IMR-90 (cell line): Measurements from ENCODE around the gene SLC16A7. TPM values are rescaled to one million over a fixed set of nuclear protein-coding genes. Genes with fewer than 3 reads are reported as not detected.

Experiments used
- ATAC-seq: fragments of 200-7000 bp; cut with Tn5 transposase; 2 replicates; pipeline ENCODE4 v1.9.1; 2020; ENCODE audit warnings: low read depth, mild to moderate bottlenecking, moderate library complexity
- BruUV-seq: library from RNA; stranded (reverse); fragments of 400-500 nt; replicated peaks from 2 replicates; lab custom pipeline; 2021; lab: Mats Ljungman, UMichigan
- CTCF ChIA-PET: fragments of 300-600 bp; formaldehyde crosslinking; extraction: SDS; loops from one replicate; lab custom pipeline; 2021; ENCODE audit warnings: antibody characterized with exemption; lab: Yijun Ruan, JAX
- POLR2A ChIA-PET: fragments of 300-600 bp; sonication (Branson Sonifier 250); formaldehyde crosslinking; loops from one replicate; lab custom pipeline; 2022; ENCODE audit warnings: antibody characterized with exemption; ENCODE audit not compliant: unreplicated experiment; lab: Charles Lee
- DNase-seq: peaks from one replicate; pipeline ENCODE4 v3.0.0; 2013
- H2AFZ ChIP-seq: replicated peaks from 2 replicates; pipeline ENCODE3; 2013; ENCODE audit warnings: low read length, mild to moderate bottlenecking; ENCODE audit not compliant: poor library complexity
- H2AK5ac ChIP-seq: 2 replicates; pipeline ENCODE4 v1.6.1; 2013; ENCODE audit warnings: low read depth, low read length, inconsistent platforms
- H2AK9ac ChIP-seq: replicated peaks from 2 replicates; pipeline ENCODE3; 2013; ENCODE audit warnings: mild to moderate bottlenecking, low read depth, low read length, moderate library complexity; ENCODE audit not compliant: poor library complexity
- H2BK120ac ChIP-seq: 2 replicates; pipeline ENCODE4 v1.6.1; 2013; ENCODE audit warnings: low read depth, low read length, inconsistent platforms
- H2BK15ac ChIP-seq: 3 replicates; pipeline ENCODE4 v1.6.1; 2013; ENCODE audit warnings: low read depth, low read length, inconsistent platforms
- H2BK20ac ChIP-seq: 2 replicates; pipeline ENCODE4 v1.6.1; 2013; ENCODE audit warnings: low read depth, mild to moderate bottlenecking, inconsistent platforms, low read length, moderate library complexity
- H2BK5ac ChIP-seq: 2 replicates; pipeline ENCODE4 v1.6.1; 2013; ENCODE audit warnings: mild to moderate bottlenecking, low read depth, low read length, inconsistent platforms; ENCODE audit not compliant: poor library complexity, severe bottlenecking
- H3K14ac ChIP-seq: replicated peaks from 2 replicates; pipeline ENCODE4 v1.6.1; 2013; ENCODE audit warnings: low read depth, low read length, inconsistent platforms
- H3K18ac ChIP-seq: 2 replicates; pipeline ENCODE4 v1.6.1; 2013; ENCODE audit warnings: low read depth, low read length, control low read depth
- H3K23ac ChIP-seq: 2 replicates; pipeline ENCODE4 v1.6.1; 2013; ENCODE audit warnings: low read depth, low read length, inconsistent platforms
- H3K27ac ChIP-seq: 2 replicates; pipeline ENCODE4 v1.5.1; 2013; ENCODE audit warnings: mild to moderate bottlenecking, control low read depth, low read length; ENCODE audit not compliant: insufficient read depth
- H3K27me3 ChIP-seq: 2 replicates; pipeline ENCODE4 v1.6.1; 2013; ENCODE audit warnings: low read length; ENCODE audit not compliant: control insufficient read depth, insufficient read depth
- H3K36me3 ChIP-seq: 2 replicates; pipeline ENCODE4 v1.6.1; 2013; ENCODE audit warnings: low read length, mixed read lengths; ENCODE audit not compliant: control insufficient read depth, insufficient read depth
- H3K4ac ChIP-seq: 2 replicates; pipeline ENCODE4 v1.6.1; 2013; ENCODE audit warnings: low read depth, low read length, inconsistent platforms
- H3K4me1 ChIP-seq: 2 replicates; pipeline ENCODE4 v1.6.1; 2013; ENCODE audit warnings: low read length, mixed read lengths; ENCODE audit not compliant: control insufficient read depth, insufficient read depth
- H3K4me2 ChIP-seq: 2 replicates; pipeline ENCODE4 v1.6.1; 2013; ENCODE audit warnings: low read depth, mild to moderate bottlenecking, control low read depth, low read length, moderate library complexity
- H3K4me3 ChIP-seq: 2 replicates; pipeline ENCODE4 v1.5.1; 2013; ENCODE audit warnings: low read depth, mild to moderate bottlenecking, control low read depth, low read length, moderate library complexity; ENCODE audit not compliant: insufficient read depth
- H3K56ac ChIP-seq: 2 replicates; pipeline ENCODE4 v1.6.1; 2013; ENCODE audit warnings: low read length, inconsistent platforms; ENCODE audit not compliant: insufficient read depth; ENCODE audit errors: extremely low read depth
- H3K79me1 ChIP-seq, 2 experiments: 2 replicates each; pipeline ENCODE4 v1.6.1; 2013; ENCODE audit warnings: low read length in 2 of 2, inconsistent platforms in 1 of 2, low read depth in 1 of 2
- H3K9ac ChIP-seq: 2 replicates; pipeline ENCODE4 v1.6.1; 2013; ENCODE audit warnings: low read depth, low read length, control low read depth
- H3K9me1 ChIP-seq: 2 replicates; pipeline ENCODE4 v1.6.1; 2013; ENCODE audit warnings: low read length, inconsistent platforms; ENCODE audit not compliant: insufficient read depth
- H3K9me3 ChIP-seq: 2 replicates; pipeline ENCODE4 v1.6.1; 2013; ENCODE audit warnings: low read length; ENCODE audit not compliant: control insufficient read depth, insufficient read depth
- H4K20me1 ChIP-seq: 2 replicates; pipeline ENCODE4 v1.6.1; 2013; ENCODE audit warnings: low read length, inconsistent platforms; ENCODE audit not compliant: insufficient read depth
- H4K5ac ChIP-seq: 2 replicates; pipeline ENCODE4 v1.6.1; 2013; ENCODE audit warnings: mild to moderate bottlenecking, low read depth, low read length, control low read depth
- H4K8ac ChIP-seq, 2 experiments: 2 replicates each; pipeline ENCODE4 v1.6.1; 2013; ENCODE audit warnings: low read depth in 2 of 2, low read length in 2 of 2, control low read depth in 1 of 2, inconsistent platforms in 1 of 2
- H4K91ac ChIP-seq: 2 replicates; pipeline ENCODE4 v1.6.1; 2013; ENCODE audit warnings: low read depth, low read length, inconsistent platforms; ENCODE audit not compliant: insufficient read depth
- CEBPB ChIP-seq: IDR thresholded peaks from 2 replicates; pipeline ENCODE4 v1.6.1; 2012; ENCODE audit warnings: low read depth, low read length, improper control_type of control experiment
- CHD1 ChIP-seq: IDR thresholded peaks from 2 replicates; pipeline ENCODE4 v1.6.1; 2012; ENCODE audit warnings: low read depth, low read length, improper control_type of control experiment
- ELK1 ChIP-seq: fragments of 150-350 bp; IDR thresholded peaks from 2 replicates; pipeline ENCODE4 v1.6.1; 2016; ENCODE audit warnings: low read depth, mild to moderate bottlenecking, low read length, moderate library complexity, borderline replicate concordance
- FOS ChIP-seq: fragments of 150-350 bp; IDR thresholded peaks from 2 replicates; pipeline ENCODE4 v1.6.1; 2016; ENCODE audit warnings: low read depth, low read length
- MAFK ChIP-seq: IDR thresholded peaks from 2 replicates; pipeline ENCODE4 v1.6.1; 2012; ENCODE audit warnings: low read depth, low read length, improper control_type of control experiment
- RAD21 ChIP-seq: IDR thresholded peaks from 2 replicates; pipeline ENCODE4 v1.6.1; 2012; ENCODE audit warnings: low read length, improper control_type of control experiment
- RFX5 ChIP-seq: IDR thresholded peaks from 2 replicates; pipeline ENCODE4 v1.8.0; 2012; ENCODE audit warnings: low read depth, mild to moderate bottlenecking, low read length, moderate library complexity
- SMC3 ChIP-seq: fragments of 150-350 bp; IDR thresholded peaks from 2 replicates; pipeline ENCODE4 v1.6.1; 2016; ENCODE audit warnings: low read depth, mild to moderate bottlenecking, antibody characterized with exemption, low read length, moderate library complexity
- dilution Hi-C: fragments of 300-500 bp; cut with HindIII; formaldehyde crosslinking; loops from one replicate; pipeline ENCODE4 v1.14.3; 2018; ENCODE audit warnings: low sequenced_read_pairs; ENCODE audit not compliant: unreplicated experiment
- in situ Hi-C: fragments of 300-500 bp; cut with MboI; formaldehyde crosslinking; loops from 3 replicates; pipeline ENCODE4 v1.14.3; 2019; ENCODE audit warnings: low sequenced_read_pairs, inconsistent platforms, mixed read lengths
- intact Hi-C: fragments of 100-400 bp; cut with micrococcal nuclease; formaldehyde crosslinking; loops from 2 replicates; pipeline ENCODE4 v1.10.0; 2022
- polyA plus RNA-seq, 3 experiments: library from polyadenylated mRNA; depleted of rRNA; stranded (reverse); fragments of >200 nt; gene quantifications; 2 replicates each; pipeline ENCODE4 v1.2.3, GENCODE V29; 2012; ENCODE audit warnings: low replicate concordance in 1 of 3
- total RNA-seq: library from RNA; depleted of rRNA; stranded (reverse); fragments of >200 nt; gene quantifications from 2 replicates; pipeline ENCODE4 v1.2.3, GENCODE V29; 2012

SLC16A7 gene
- total and polyA plus RNA-seq, 2 of the 4 experiments (the other 2 are of a cell fraction), result 2.6 to 21.5 TPM

- CTCF ChIA-PET, result no interaction called here
- H3K4me3 ChIP-seq, result no peak overlapping the region
- H3K4me2 ChIP-seq, result no peak overlapping the region
- no peak overlapping the region for H3K14ac ChIP-seq
- POLR2A ChIA-PET, result no interaction called here
- no peak overlapping the region for H3K56ac ChIP-seq
- H3K36me3 ChIP-seq, result no peaks in the 10 kb centered on the region
- peak; percentile 83 for ATAC-seq
- peak; percentile 77 for DNase-seq
- H3K4me1 ChIP-seq, result peaks cover 1% of the 10 kb centered on the region; the same call in 1 of the 2 replicates
- no peaks in the 10 kb centered on the region for H3K27me3 ChIP-seq
- no peak overlapping the region for H2AK9ac ChIP-seq
- no peak overlapping the region for H3K23ac ChIP-seq
- H4K8ac ChIP-seq, result no peak overlapping the region
- H4K91ac ChIP-seq, result no peak overlapping the region
- H3K79me1 ChIP-seq, result no peaks in the 10 kb centered on the region
- no peak overlapping the region for H2BK5ac ChIP-seq
- no peaks in the 10 kb centered on the region for H3K9me3 ChIP-seq
- intact Hi-C loops, result no loop called here
- no peak overlapping the region for H2AK5ac ChIP-seq
- H3K4ac ChIP-seq, result no peak overlapping the region
- H2AFZ ChIP-seq, result no peak overlapping the region
- H3K18ac ChIP-seq, result no peak overlapping the region
- no peaks in the 10 kb centered on the region for H4K20me1 ChIP-seq
- in situ Hi-C loops, result no loop called here
- TF ChIP-seq SMC3 (no peak), RAD21 (no peak), MAFK (no peak), ELK1 (no peak), CEBPB (no peak), FOS (no peak), RFX5 (no peak), CHD1 (no peak)
- H3K9me1 ChIP-seq, result no peaks in the 10 kb centered on the region
- H2BK20ac ChIP-seq, result no peak overlapping the region
- no peak overlapping the region for H3K9ac ChIP-seq
- no peak overlapping the region for H2BK120ac ChIP-seq
- H2BK15ac ChIP-seq, result no peak overlapping the region
- H4K5ac ChIP-seq, result no peak overlapping the region
- H3K27ac ChIP-seq, result no peak overlapping the region
- no TSS peak for BruUV-seq
- dilution Hi-C loops, result no loop called here
Measured at GRCh38 chr12:59708064-59708463, 112.2 kb downstream of the SLC16A7 start.
